ENCODE data around the gene TCEANC2. TPM values are rescaled to one million over a fixed set of nuclear protein-coding genes. Genes with fewer than 3 reads are reported as not detected.
"Not testable (repeated sequence)": the region's sequence is repeated elsewhere in the genome, so short reads cannot be mapped to it uniquely, and the experiment has no call there.

TCEANC2 gene
- total RNA-seq, 1 donor from 2014 or later: 3.6 TPM

- Histone ChIP-seq H3K4me3 (ENCODE audit: low read depth, low read length) (no peak overlapping the region), H3K36me3 (ENCODE audit: control insufficient read depth, insufficient read depth, low read length) (no peaks in the 10 kb centered on the region), H3K27me3 (ENCODE audit: control insufficient read depth, insufficient read depth, low read length) (no peaks in the 10 kb centered on the region)
- no peak for TF ChIP-seq CTCF (IDR thresholded peaks at IDR 0.05; ENCODE audit: insufficient read depth, low read length, poor library complexity, severe bottlenecking)
- no peak for DNase-seq (ENCODE audit: low read depth)
These were observed 7.9 kb upstream of the TCEANC2 start for GRCh38 chr1:54045496-54045895.

- TF ChIP-seq CTCF (IDR thresholded peaks at IDR 0.05; ENCODE audit: insufficient read depth, low read length, poor library complexity, severe bottlenecking): no peak
- DNase-seq (ENCODE audit: low read depth): no peak
- Histone ChIP-seq H3K4me3 (ENCODE audit: low read depth, low read length) (no peak overlapping the region), H3K27me3 (ENCODE audit: control insufficient read depth, insufficient read depth, low read length) (no peaks in the 10 kb centered on the region), H3K36me3 (ENCODE audit: control insufficient read depth, insufficient read depth, low read length) (no peaks in the 10 kb centered on the region)
These were observed 6.6 kb upstream of the TCEANC2 start for GRCh38 chr1:54046671-54047383.

GRCh38 chr1:54047384-54048305 lies 5.8 kb upstream of the TCEANC2 start:
- no peak overlapping the region for H3K4me3 ChIP-seq (ENCODE audit: low read depth, low read length)
- H3K36me3 ChIP-seq (ENCODE audit: control insufficient read depth, insufficient read depth, low read length): no peaks in the 10 kb centered on the region
- H3K27me3 ChIP-seq (ENCODE audit: control insufficient read depth, insufficient read depth, low read length): no peaks in the 10 kb centered on the region
- no peak for DNase-seq (ENCODE audit: low read depth)
- TF ChIP-seq CTCF (IDR thresholded peaks at IDR 0.05; ENCODE audit: insufficient read depth, low read length, poor library complexity, severe bottlenecking): no peak

- not testable (repeated sequence) for H3K36me3 ChIP-seq (ENCODE audit: control insufficient read depth, insufficient read depth, low read length); DNase-seq (ENCODE audit: low read depth); H3K27me3 ChIP-seq (ENCODE audit: control insufficient read depth, insufficient read depth, low read length); H3K4me3 ChIP-seq (ENCODE audit: low read depth, low read length)
These were observed 3.0 kb upstream of the TCEANC2 start for GRCh38 chr1:54050435-54050834.

- H3K4me3 ChIP-seq (ENCODE audit: low read depth, low read length): peak overlapping the region; percentile 63
- no peak for DNase-seq (ENCODE audit: low read depth)
- H3K36me3 ChIP-seq (ENCODE audit: control insufficient read depth, insufficient read depth, low read length): no peaks in the 10 kb centered on the region
- no peak for TF ChIP-seq CTCF (IDR thresholded peaks at IDR 0.05; ENCODE audit: insufficient read depth, low read length, poor library complexity, severe bottlenecking)
- no peaks in the 10 kb centered on the region for H3K27me3 ChIP-seq (ENCODE audit: control insufficient read depth, insufficient read depth, low read length)
These were observed 1.4 kb upstream of the TCEANC2 start for GRCh38 chr1:54051933-54052430.

- Histone ChIP-seq H3K4me3 (ENCODE audit: low read depth, low read length) (peak overlapping the region; percentile 63), H3K36me3 (ENCODE audit: control insufficient read depth, insufficient read depth, low read length) (no peaks in the 10 kb centered on the region), H3K27me3 (ENCODE audit: control insufficient read depth, insufficient read depth, low read length) (no peaks in the 10 kb centered on the region)
- TF ChIP-seq CTCF (IDR thresholded peaks at IDR 0.05; ENCODE audit: insufficient read depth, low read length, poor library complexity, severe bottlenecking): no peak
- DNase-seq (ENCODE audit: low read depth): peak; percentile 18
These were observed 926 bp upstream of the TCEANC2 start for GRCh38 chr1:54052431-54052933.
